GM12892 (cell line): ENCODE measurements around the gene FAM13A.

Experiments used
- POLR2A ChIP-seq: IDR thresholded peaks from 2 replicates; pipeline ENCODE4 v1.6.1; 2011; ENCODE audit warnings: low read depth, low read length, control low read depth
- POLR2AphosphoS5 ChIP-seq: IDR thresholded peaks from 2 replicates; pipeline ENCODE4 v1.6.1; 2011; ENCODE audit warnings: low read depth, low read length, control low read depth

GRCh38 chr4:88728146-88728545 is 328.8 kb downstream of the FAM13A start:
- TF ChIP-seq POLR2AphosphoS5 (no peak), POLR2A (no peak)
